Measurements from ENCODE around the gene SPEN. TPM values are rescaled to one million over a fixed set of nuclear protein-coding genes. Genes with fewer than 3 reads are reported as not detected.
A peak's percentile ranks its signal among the peaks of the same experiment; 100 is the strongest.

Gene SPEN
- polyA plus RNA-seq, 6 donors from 2014 or later, result 0.96 to 63.0 (median 11.5) TPM

GRCh38 chr1:15931884-15932283 lies 84.4 kb downstream of the SPEN start:
- Mint-ChIP-seq H3K36me3 (peaks cover 41 to 50% of the 10 kb centered on the region in 2 donors), H3K9me3 (no peaks in the 10 kb centered on the region), H3K4me1 (peaks cover 0 to 28% (median 9%) of the 10 kb centered on the region in 3 donors), H3K4me3 (no peak overlapping the region), H3K27ac (no peak overlapping the region), H3K27me3 (no peaks in the 10 kb centered on the region)
- ATAC-seq (ENCODE audit: low read depth in 2 of 2) (no peak), DNase-seq (no peak)

GRCh38 chr1:15932612-15933011 lies 85.1 kb downstream of the SPEN start:
- ATAC-seq (ENCODE audit: low read depth in 2 of 2), result no peak
- H3K4me3 Mint-ChIP-seq, result no peak overlapping the region
- H3K9me3 Mint-ChIP-seq, result no peaks in the 10 kb centered on the region
- no peaks in the 10 kb centered on the region for H3K27me3 Mint-ChIP-seq
- DNase-seq, result no peak
- peaks cover 0 to 32% (median 12%) of the 10 kb centered on the region in 3 donors for H3K4me1 Mint-ChIP-seq
- peak overlapping the region in 2 of 6 donors; percentile 38 to 82 for H3K27ac Mint-ChIP-seq
- H3K36me3 Mint-ChIP-seq, result peaks cover 41 to 50% of the 10 kb centered on the region in 2 donors

GRCh38 chr1:15933684-15934083 lies 86.2 kb downstream of the SPEN start:
- DNase-seq (no peak), ATAC-seq (ENCODE audit: low read depth in 2 of 2) (no peak)
- peaks cover 0 to 29% (median 8%) of the 10 kb centered on the region in 3 donors for H3K4me1 Mint-ChIP-seq
- H3K36me3 Mint-ChIP-seq, result peaks cover 32 to 40% of the 10 kb centered on the region in 2 donors
- H3K9me3 Mint-ChIP-seq, result no peaks in the 10 kb centered on the region
- no peaks in the 10 kb centered on the region for H3K27me3 Mint-ChIP-seq
- H3K27ac Mint-ChIP-seq, result peak overlapping the region in 3 of 6 donors; percentile 24 to 39 (median 33)
- H3K4me3 Mint-ChIP-seq, result no peak overlapping the region

GRCh38 chr1:15934211-15935055 lies 86.9 kb downstream of the SPEN start:
- Mint-ChIP-seq H3K4me1 (peaks cover 0 to 21% (median 11%) of the 10 kb centered on the region in 3 donors), H3K36me3 (peaks cover 30 to 40% of the 10 kb centered on the region in 2 donors), H3K4me3 (peak overlapping the region in 1 of 8 donors; percentile 5), H3K27ac (peak overlapping the region in 3 of 6 donors; percentile 51 to 75 (median 73)), H3K27me3 (no peaks in the 10 kb centered on the region), H3K9me3 (no peaks in the 10 kb centered on the region)
- DNase-seq (no peak), ATAC-seq (ENCODE audit: low read depth in 2 of 2) (no peak)

GRCh38 chr1:15935056-15935950 lies 87.8 kb downstream of the SPEN start:
- Mint-ChIP-seq H3K4me1 (peaks cover 0 to 19% (median 11%) of the 10 kb centered on the region in 3 donors), H3K4me3 (no peak overlapping the region), H3K27me3 (no peaks in the 10 kb centered on the region), H3K27ac (peak overlapping the region in 5 of 6 donors; percentile 20 to 73 (median 51)), H3K9me3 (no peaks in the 10 kb centered on the region), H3K36me3 (peaks cover 29 to 32% of the 10 kb centered on the region in 2 donors)
- ATAC-seq (ENCODE audit: low read depth in 2 of 2), result no peak
- DNase-seq, result no peak

- no peaks in the 10 kb centered on the region for H3K27me3 Mint-ChIP-seq
- H3K27ac Mint-ChIP-seq, result no peak overlapping the region
- H3K4me1 Mint-ChIP-seq, result peaks cover 0 to 19% (median 7%) of the 10 kb centered on the region in 3 donors
- peaks cover 21 to 25% of the 10 kb centered on the region in 2 donors for H3K36me3 Mint-ChIP-seq
- ATAC-seq (ENCODE audit: low read depth in 2 of 2) (no peak), DNase-seq (no peak)
- no peak overlapping the region for H3K4me3 Mint-ChIP-seq
- no peaks in the 10 kb centered on the region for H3K9me3 Mint-ChIP-seq
Measured at GRCh38 chr1:15936025-15936424, 88.5 kb downstream of the SPEN start.

GRCh38 chr1:15937146-15937545 lies 89.6 kb downstream of the SPEN start:
- peaks cover 0 to 14% (median 7%) of the 10 kb centered on the region in 3 donors for H3K4me1 Mint-ChIP-seq
- H3K4me3 Mint-ChIP-seq, result no peak overlapping the region
- H3K9me3 Mint-ChIP-seq, result no peaks in the 10 kb centered on the region
- H3K36me3 Mint-ChIP-seq, result peaks cover 16 to 18% of the 10 kb centered on the region in 2 donors
- no peak for DNase-seq
- no peaks in the 10 kb centered on the region for H3K27me3 Mint-ChIP-seq
- H3K27ac Mint-ChIP-seq, result peak overlapping the region in 4 of 6 donors; percentile 55 to 87 (median 80)
- no peak for ATAC-seq (ENCODE audit: low read depth in 2 of 2)

GRCh38 chr1:15937706-15938168 lies 90.2 kb downstream of the SPEN start:
- no peaks in the 10 kb centered on the region for H3K27me3 Mint-ChIP-seq
- peaks cover 16 to 18% of the 10 kb centered on the region in 2 donors for H3K36me3 Mint-ChIP-seq
- H3K27ac Mint-ChIP-seq, result peak overlapping the region in 5 of 6 donors; percentile 53 to 90 (median 78)
- H3K9me3 Mint-ChIP-seq, result no peaks in the 10 kb centered on the region
- DNase-seq (no peak), ATAC-seq (ENCODE audit: low read depth in 2 of 2) (no peak)
- H3K4me1 Mint-ChIP-seq, result peaks cover 0 to 12% (median 7%) of the 10 kb centered on the region in 3 donors
- no peak overlapping the region for H3K4me3 Mint-ChIP-seq

GRCh38 chr1:15938628-15939161 lies 91.2 kb downstream of the SPEN start:
- Mint-ChIP-seq H3K27me3 (no peaks in the 10 kb centered on the region), H3K36me3 (peaks cover 16 to 18% of the 10 kb centered on the region in 2 donors), H3K27ac (peak overlapping the region in 3 of 6 donors; percentile 47 to 59 (median 58)), H3K9me3 (no peaks in the 10 kb centered on the region), H3K4me1 (peaks cover 0 to 12% (median 7%) of the 10 kb centered on the region in 3 donors), H3K4me3 (no peak overlapping the region)
- ATAC-seq (ENCODE audit: low read depth in 2 of 2), result no peak
- DNase-seq, result no peak

GRCh38 chr1:15939181-15940109 lies 91.9 kb downstream of the SPEN start:
- Mint-ChIP-seq H3K27ac (peak overlapping the region in 2 of 6 donors; percentile 44 to 47), H3K36me3 (peaks cover 16 to 18% of the 10 kb centered on the region in 2 donors), H3K4me1 (peaks cover 0 to 12% (median 7%) of the 10 kb centered on the region in 3 donors), H3K9me3 (no peaks in the 10 kb centered on the region), H3K4me3 (peak overlapping the region in 1 of 8 donors; percentile 34), H3K27me3 (no peaks in the 10 kb centered on the region)
- ATAC-seq (ENCODE audit: low read depth in 2 of 2), result no peak
- DNase-seq, result no peak

- no peaks in the 10 kb centered on the region for H3K27me3 Mint-ChIP-seq
- peak overlapping the region in 3 of 6 donors; percentile 32 to 82 (median 33) for H3K27ac Mint-ChIP-seq
- H3K9me3 Mint-ChIP-seq, result no peaks in the 10 kb centered on the region
- DNase-seq (no peak), ATAC-seq (ENCODE audit: low read depth in 2 of 2) (no peak)
- peaks cover 11 to 12% of the 10 kb centered on the region in 2 donors for H3K36me3 Mint-ChIP-seq
- H3K4me1 Mint-ChIP-seq, result peaks cover 0 to 8% (median 7%) of the 10 kb centered on the region in 3 donors
- H3K4me3 Mint-ChIP-seq, result no peak overlapping the region
Measured at GRCh38 chr1:15940110-15941043, 92.9 kb downstream of the SPEN start.

Data from naive B cell (primary cell).